ENCODE measurements around the gene XIST.
"Not testable (repeated sequence)": the region's sequence is repeated elsewhere in the genome, so short reads cannot be mapped to it uniquely, and the experiment has no call there.

XIST gene

DNA sequence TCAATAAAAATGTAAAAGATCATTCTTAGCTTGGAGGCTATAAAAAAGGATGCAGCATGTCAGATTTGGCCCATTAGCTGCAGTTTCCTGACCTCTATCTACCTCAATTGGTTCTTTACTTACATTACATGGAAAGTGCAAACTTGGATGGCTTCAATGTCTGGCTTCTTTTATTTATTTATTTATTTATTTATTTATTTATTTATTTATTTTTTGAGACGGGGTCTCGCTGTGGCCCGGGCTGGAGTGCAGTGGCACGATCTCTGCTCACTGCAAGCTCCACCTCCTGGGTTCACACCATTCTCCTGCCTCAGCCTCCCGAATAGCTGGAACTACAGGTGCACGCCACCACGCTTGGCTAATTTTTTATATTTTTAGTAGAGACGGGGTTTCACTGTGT, 60.0 kb downstream of the XIST start:
- not testable (repeated sequence) for DNase-seq

DNA sequence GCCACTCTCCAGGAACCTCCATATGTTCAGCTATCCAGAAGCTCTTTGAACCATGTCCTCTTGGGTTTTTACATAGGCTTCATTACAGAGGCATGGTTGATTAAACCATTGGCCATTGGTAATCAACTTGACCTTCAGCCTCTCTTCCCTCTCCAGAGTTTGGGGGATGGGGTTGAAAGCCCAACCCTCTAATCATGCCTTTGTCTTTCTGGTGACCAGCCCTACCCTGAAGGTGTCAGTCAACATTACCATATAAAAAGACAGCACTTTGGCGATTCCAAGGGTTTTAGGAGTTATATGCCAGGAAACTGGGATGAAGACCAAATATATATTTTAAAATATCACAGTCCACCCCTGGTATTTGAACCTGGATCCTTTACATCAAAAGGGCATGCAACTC, 67.0 kb downstream of the XIST start:
- no peak for DNase-seq
